Neural crest cell (in vitro differentiated cells): ENCODE measurements around the gene GLIS1. TPM values are rescaled to one million over a fixed set of nuclear protein-coding genes. Genes with fewer than 3 reads are reported as not detected.
A peak's percentile ranks its signal among the peaks of the same experiment; 100 is the strongest.

Experiments used
- DNase-seq: peaks from one replicate; pipeline ENCODE4 v3.0.0; 2021; ENCODE audit warnings: low read depth, mixed read lengths, low spot score
- H3K27ac Mint-ChIP-seq: one replicate; pipeline ENCODE4 v1.8.0; 2021; ENCODE audit warnings: mild to moderate bottlenecking, mixed read lengths; ENCODE audit not compliant: unreplicated experiment
- H3K27me3 Mint-ChIP-seq: 2 replicates; pipeline ENCODE4 v1.8.0; 2021; ENCODE audit warnings: low read depth, mild to moderate bottlenecking, mixed read lengths
- H3K36me3 Mint-ChIP-seq: 2 replicates; pipeline ENCODE4 v1.8.0; 2021; ENCODE audit warnings: low read depth, mild to moderate bottlenecking, mixed read lengths
- H3K4me1 Mint-ChIP-seq: 2 replicates; pipeline ENCODE4 v1.8.0; 2021; ENCODE audit warnings: mixed read lengths
- H3K4me3 Mint-ChIP-seq: one replicate; pipeline ENCODE4 v1.8.0; 2021; ENCODE audit warnings: mild to moderate bottlenecking, mixed read lengths
- H3K9me3 Mint-ChIP-seq: 2 replicates; pipeline ENCODE4 v1.8.0; 2021; ENCODE audit warnings: mixed read lengths
- total RNA-seq: library from RNA; stranded (reverse); gene quantifications from 2 replicates; pipeline ENCODE4 v1.2.1, GENCODE V29; 2021
- TF ChIP-seq, protein P1 (sequence below): fragments of 200-600 bp; sonication (generic); conservative IDR thresholded peaks from 2 replicates; pipeline ENCODE4 v1.5.0; 2021; ENCODE audit warnings: antibody characterized with exemption, mild to moderate bottlenecking

GLIS1 gene
- total RNA-seq, 1 donor from 2014 or later = not detected

DNA sequence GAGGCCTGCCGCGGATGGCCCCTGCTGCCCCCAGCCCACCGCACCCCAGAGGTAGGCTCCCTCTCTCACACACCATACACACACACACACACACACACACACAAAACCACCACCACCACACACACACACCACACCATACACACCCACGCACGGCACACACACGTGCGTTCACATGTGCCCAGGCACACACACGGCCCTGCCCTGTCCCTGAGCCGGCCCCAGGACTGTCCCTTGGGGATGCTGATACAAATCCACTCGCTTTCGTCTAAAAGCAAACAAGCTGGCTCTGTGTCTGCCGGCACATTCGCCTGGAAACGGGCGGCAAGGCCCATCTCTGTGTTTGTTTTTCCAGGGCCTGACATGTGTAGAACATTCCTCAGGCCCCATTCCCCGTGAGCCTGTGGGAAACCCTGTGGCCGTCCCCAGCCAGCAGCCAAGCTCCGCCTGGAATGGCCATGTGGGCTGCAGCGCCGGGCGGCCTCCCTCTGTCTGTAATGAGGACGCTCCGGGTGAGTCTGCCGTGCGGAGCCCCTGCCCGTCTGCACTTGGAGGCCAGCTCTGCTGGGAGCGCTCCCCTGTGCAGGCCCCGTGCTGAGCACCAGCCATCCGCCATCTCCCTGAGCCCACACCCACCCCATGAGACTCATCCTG, 212.4 kb downstream of the GLIS1 start:
- Mint-ChIP-seq H3K9me3 (no peaks in the 10 kb centered on the region), H3K36me3 (no peaks in the 10 kb centered on the region), H3K4me1 (peaks cover 14% of the 10 kb centered on the region), H3K27ac (no peak overlapping the region), H3K27me3 (peaks cover 2% of the 10 kb centered on the region), H3K4me3 (no peak overlapping the region)
- TF ChIP-seq, protein P1, sequence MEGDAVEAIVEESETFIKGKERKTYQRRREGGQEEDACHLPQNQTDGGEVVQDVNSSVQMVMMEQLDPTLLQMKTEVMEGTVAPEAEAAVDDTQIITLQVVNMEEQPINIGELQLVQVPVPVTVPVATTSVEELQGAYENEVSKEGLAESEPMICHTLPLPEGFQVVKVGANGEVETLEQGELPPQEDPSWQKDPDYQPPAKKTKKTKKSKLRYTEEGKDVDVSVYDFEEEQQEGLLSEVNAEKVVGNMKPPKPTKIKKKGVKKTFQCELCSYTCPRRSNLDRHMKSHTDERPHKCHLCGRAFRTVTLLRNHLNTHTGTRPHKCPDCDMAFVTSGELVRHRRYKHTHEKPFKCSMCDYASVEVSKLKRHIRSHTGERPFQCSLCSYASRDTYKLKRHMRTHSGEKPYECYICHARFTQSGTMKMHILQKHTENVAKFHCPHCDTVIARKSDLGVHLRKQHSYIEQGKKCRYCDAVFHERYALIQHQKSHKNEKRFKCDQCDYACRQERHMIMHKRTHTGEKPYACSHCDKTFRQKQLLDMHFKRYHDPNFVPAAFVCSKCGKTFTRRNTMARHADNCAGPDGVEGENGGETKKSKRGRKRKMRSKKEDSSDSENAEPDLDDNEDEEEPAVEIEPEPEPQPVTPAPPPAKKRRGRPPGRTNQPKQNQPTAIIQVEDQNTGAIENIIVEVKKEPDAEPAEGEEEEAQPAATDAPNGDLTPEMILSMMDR = no peak
- no peak for DNase-seq

DNA sequence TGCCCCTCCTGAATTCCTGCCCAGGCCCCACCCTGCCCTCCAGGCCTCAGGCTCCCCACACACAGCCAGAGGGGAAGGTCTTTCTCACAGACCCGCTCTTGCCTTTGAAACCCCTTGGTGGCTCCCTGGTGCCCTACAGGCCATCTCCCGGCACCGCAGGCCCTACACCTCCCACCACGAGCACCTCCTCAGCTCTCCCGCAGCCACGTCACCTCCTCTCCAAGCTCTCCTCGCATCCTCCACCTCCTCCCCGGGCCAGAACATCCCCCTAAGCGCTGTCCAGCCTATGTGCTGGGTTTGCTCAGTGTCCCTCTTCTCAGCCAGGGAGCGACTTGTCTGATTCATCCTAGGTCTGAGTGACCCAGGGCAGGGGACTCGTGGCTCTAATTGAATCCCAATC, 213.4 kb downstream of the GLIS1 start:
- DNase-seq = no peak
- Mint-ChIP-seq H3K9me3 (no peaks in the 10 kb centered on the region), H3K4me1 (peaks cover 14% of the 10 kb centered on the region), H3K27ac (no peak overlapping the region), H3K4me3 (no peak overlapping the region), H3K36me3 (no peaks in the 10 kb centered on the region), H3K27me3 (peaks cover 2% of the 10 kb centered on the region)
- TF ChIP-seq, protein P1 = no peak

DNA sequence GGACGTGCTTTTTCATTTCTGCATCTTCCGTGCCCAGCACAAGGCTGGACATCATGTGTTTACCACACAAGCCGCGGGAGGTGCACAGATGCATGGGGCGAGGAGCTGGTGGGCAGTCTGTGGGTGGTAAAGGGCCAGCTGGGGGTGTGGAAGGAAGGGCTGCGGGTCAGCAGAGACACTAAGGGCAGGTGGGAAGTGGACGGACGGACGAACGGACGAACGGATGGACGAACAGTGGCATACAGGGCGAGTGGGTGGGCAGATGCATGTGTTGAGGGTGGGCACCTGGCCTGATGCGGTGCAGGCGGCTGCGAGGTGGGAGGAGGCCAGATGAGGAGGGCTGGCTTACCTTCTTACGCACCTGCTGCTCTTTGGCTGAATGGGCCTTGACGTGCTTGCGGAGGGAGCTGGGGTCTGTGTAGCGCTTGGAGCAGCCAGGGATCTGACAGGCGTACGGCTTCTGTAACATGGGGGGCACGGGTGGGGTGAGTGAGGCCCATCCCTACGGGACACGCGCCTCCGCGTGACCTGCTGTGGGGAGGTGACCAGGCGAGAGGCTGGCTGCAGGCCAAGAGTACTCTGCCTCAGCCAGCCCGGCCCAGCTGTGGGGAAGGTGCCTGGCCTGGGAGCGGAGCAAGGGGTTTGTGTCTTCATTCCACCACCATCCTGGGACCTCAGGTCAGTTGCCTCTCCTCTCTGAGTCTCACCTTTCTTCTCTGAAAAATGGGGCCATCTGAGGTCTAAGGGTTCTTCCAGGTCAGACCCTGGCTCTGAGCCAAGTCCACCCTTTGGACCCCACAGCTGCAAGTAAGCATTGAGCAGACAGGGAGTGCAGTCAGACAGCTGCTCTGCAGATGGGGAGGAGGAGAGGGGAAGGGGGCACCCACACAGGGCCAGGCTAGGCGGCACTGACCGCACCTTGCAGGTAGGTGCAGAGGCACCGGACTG, 214.3 kb downstream of the GLIS1 start:
- peaks cover 2% of the 10 kb centered on the region for H3K27me3 Mint-ChIP-seq
- H3K36me3 Mint-ChIP-seq = no peaks in the 10 kb centered on the region
- no peaks in the 10 kb centered on the region for H3K9me3 Mint-ChIP-seq
- TF ChIP-seq, protein P1 = no peak
- no peak overlapping the region for H3K4me3 Mint-ChIP-seq
- H3K27ac Mint-ChIP-seq = peak overlapping the region; percentile 76
- no peak for DNase-seq
- H3K4me1 Mint-ChIP-seq = peaks cover 14% of the 10 kb centered on the region

DNA sequence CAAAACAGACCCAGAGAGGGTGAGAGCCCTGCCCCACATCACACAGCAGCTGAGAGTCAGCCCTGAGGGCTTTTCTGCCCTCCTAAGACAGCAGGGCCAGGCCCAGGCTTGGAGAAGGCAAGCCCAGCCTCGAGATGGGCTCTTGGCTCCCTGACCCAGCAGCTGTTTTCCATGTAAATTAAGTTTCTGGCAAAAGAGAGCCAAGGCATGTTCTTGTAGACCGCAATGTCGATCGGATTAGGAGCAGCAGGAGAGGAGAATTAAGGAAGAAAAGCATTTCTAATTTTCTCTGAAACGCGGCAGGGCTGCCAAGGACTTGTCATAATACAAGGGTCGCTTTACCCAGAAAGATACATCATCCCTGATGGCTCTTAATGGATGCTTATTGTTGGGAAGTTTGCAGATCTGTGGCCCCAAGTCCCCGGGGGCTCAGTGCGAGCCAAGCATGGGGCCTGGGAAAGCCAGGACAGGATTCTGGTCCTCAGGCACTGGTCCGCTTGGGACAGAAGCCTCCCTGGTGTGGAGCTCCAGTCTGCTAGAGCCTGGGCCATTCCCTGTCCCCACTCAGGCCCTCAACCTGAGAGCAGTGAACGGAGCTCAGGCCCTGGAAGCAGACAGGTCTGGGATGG, 216.9 kb downstream of the GLIS1 start:
- H3K27me3 Mint-ChIP-seq = peaks cover 2% of the 10 kb centered on the region
- H3K9me3 Mint-ChIP-seq = no peaks in the 10 kb centered on the region
- H3K4me1 Mint-ChIP-seq = peaks cover 14% of the 10 kb centered on the region
- TF ChIP-seq, protein P1 = no peak
- no peaks in the 10 kb centered on the region for H3K36me3 Mint-ChIP-seq
- no peak overlapping the region for H3K4me3 Mint-ChIP-seq
- H3K27ac Mint-ChIP-seq = no peak overlapping the region
- DNase-seq = no peak

DNA sequence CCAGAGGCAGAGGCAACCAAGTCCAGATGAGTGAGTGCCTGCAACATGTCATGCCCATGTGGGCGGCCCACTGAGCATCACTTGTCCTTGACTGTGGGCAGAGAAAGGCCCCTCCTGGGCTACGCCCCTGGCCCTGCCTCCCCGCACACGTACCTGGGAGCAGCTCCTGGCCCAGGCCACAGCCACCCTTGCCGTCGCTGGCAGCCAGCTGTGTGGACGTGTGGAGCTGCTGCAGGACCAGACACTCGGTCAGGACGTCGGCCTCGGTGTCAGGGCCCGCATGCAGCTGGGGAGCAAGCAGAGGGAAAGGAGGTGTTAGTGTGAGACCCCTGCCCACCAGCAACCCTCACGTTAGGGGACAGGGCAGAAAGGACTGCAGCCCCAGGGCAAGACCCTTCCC, 218.5 kb downstream of the GLIS1 start:
- no peak overlapping the region for H3K4me3 Mint-ChIP-seq
- no peak for DNase-seq
- TF ChIP-seq, protein P1 = no peak
- H3K36me3 Mint-ChIP-seq = no peaks in the 10 kb centered on the region
- peaks cover 5% of the 10 kb centered on the region for H3K4me1 Mint-ChIP-seq
- peaks cover 2% of the 10 kb centered on the region for H3K27me3 Mint-ChIP-seq
- no peaks in the 10 kb centered on the region for H3K9me3 Mint-ChIP-seq
- no peak overlapping the region for H3K27ac Mint-ChIP-seq
